GM23338 (cell line): Measurements from ENCODE around the gene SORCS2. TPM values are rescaled to one million over a fixed set of nuclear protein-coding genes. Genes with fewer than 3 reads are reported as not detected.

Experiments
- ATAC-seq: fragments of 200-7000 bp; cut with Tn5 transposase; 3 replicates; pipeline ENCODE4 v1.9.1; 2020
- DNase-seq: peaks from one replicate; pipeline ENCODE4 v3.0.0-alpha.2; 2015; ENCODE audit warnings: low spot score
- H2AFZ ChIP-seq: fragments of 200-600 bp; sonication (generic); 2 replicates; pipeline ENCODE4 v1.8.0; 2016; ENCODE audit warnings: antibody characterized with exemption, mild to moderate bottlenecking, moderate library complexity
- H3F3A ChIP-seq: fragments of 200-600 bp; sonication (generic); replicated peaks from 2 replicates; pipeline ENCODE4 v1.8.0; 2017; ENCODE audit warnings: antibody characterized with exemption, mixed run types, low read depth
- H3K27ac ChIP-seq: fragments of 200-600 bp; sonication (generic); 2 replicates; pipeline ENCODE4 v1.6.1; 2016; ENCODE audit warnings: low read depth
- H3K27me3 ChIP-seq: fragments of 200-600 bp; sonication (generic); 2 replicates; pipeline ENCODE4 v1.8.0; 2016; ENCODE audit warnings: mild to moderate bottlenecking, mixed run types, moderate library complexity; ENCODE audit not compliant: insufficient read depth
- H3K36me3 ChIP-seq: fragments of 200-600 bp; sonication (generic); 2 replicates; pipeline ENCODE4 v1.8.0; 2016; ENCODE audit warnings: mild to moderate bottlenecking; ENCODE audit not compliant: insufficient read depth
- H3K4me1 ChIP-seq: fragments of 200-600 bp; sonication (generic); 2 replicates; pipeline ENCODE4 v1.8.0; 2016; ENCODE audit warnings: mild to moderate bottlenecking, moderate library complexity; ENCODE audit not compliant: insufficient read depth
- H3K4me2 ChIP-seq: fragments of 200-600 bp; sonication (generic); 2 replicates; pipeline ENCODE4 v1.7.1; 2017; ENCODE audit warnings: mixed run types
- H3K4me3 ChIP-seq: fragments of 200-600 bp; sonication (generic); 2 replicates; pipeline ENCODE4 v1.6.1; 2016; ENCODE audit warnings: mixed run types
- H3K79me2 ChIP-seq: fragments of 200-600 bp; sonication (generic); replicated peaks from 2 replicates; pipeline ENCODE4 v1.8.0; 2017; ENCODE audit warnings: mild to moderate bottlenecking; ENCODE audit not compliant: insufficient read depth
- H3K9me2 ChIP-seq: fragments of 200-600 bp; sonication (generic); 2 replicates; pipeline ENCODE4 v1.8.0; 2017; ENCODE audit not compliant: insufficient read depth
- H4K20me1 ChIP-seq: fragments of 200-600 bp; sonication (generic); replicated peaks from 2 replicates; pipeline ENCODE4 v1.8.0; 2017; ENCODE audit warnings: mild to moderate bottlenecking; ENCODE audit not compliant: insufficient read depth
- H3K27ac Mint-ChIP-seq: 2 replicates; pipeline ENCODE4 v1.8.0; 2020; ENCODE audit warnings: inconsistent platforms, mild to moderate bottlenecking, moderate library complexity, mixed read lengths
- H3K27me3 Mint-ChIP-seq: 3 replicates; pipeline ENCODE4 v1.8.0; 2022; ENCODE audit warnings: low read depth, mild to moderate bottlenecking, moderate library complexity, mixed read lengths, inconsistent platforms; ENCODE audit not compliant: insufficient read depth, poor library complexity
- H3K36me3 Mint-ChIP-seq: 3 replicates; pipeline ENCODE4 v1.8.0; 2021; ENCODE audit warnings: low read depth, mild to moderate bottlenecking, inconsistent platforms, moderate library complexity, mixed read lengths
- H3K4me1 Mint-ChIP-seq: 3 replicates; pipeline ENCODE4 v1.8.0; 2020; ENCODE audit warnings: mild to moderate bottlenecking, inconsistent platforms, mixed read lengths
- H3K4me3 Mint-ChIP-seq: 3 replicates; pipeline ENCODE4 v1.8.0; 2021; ENCODE audit warnings: moderate library complexity, mild to moderate bottlenecking, inconsistent platforms, mixed read lengths
- H3K9me3 Mint-ChIP-seq: 3 replicates; pipeline ENCODE4 v1.8.0; 2020; ENCODE audit warnings: moderate library complexity, mild to moderate bottlenecking, inconsistent platforms, mixed read lengths
- CREB1 ChIP-seq: fragments of 250-450 bp; sonication (Bioruptor Pico); IDR thresholded peaks from 2 replicates; pipeline ENCODE4 v1.5.0; 2020; ENCODE audit warnings: low read depth, mild to moderate bottlenecking, moderate library complexity
- EZH2 ChIP-seq: fragments of 200-600 bp; sonication (generic); IDR thresholded peaks from one replicate; pipeline ENCODE4 v1.8.0; 2017; ENCODE audit warnings: antibody characterized with exemption, mild to moderate bottlenecking, low read depth; ENCODE audit not compliant: unreplicated experiment
- EZH2phosphoT487 ChIP-seq: fragments of 200-600 bp; sonication (generic); IDR thresholded peaks from one replicate; pipeline ENCODE4 v1.8.1; 2018; ENCODE audit warnings: antibody characterized with exemption; ENCODE audit not compliant: unreplicated experiment
- JUNB ChIP-seq: IDR thresholded peaks from one replicate; pipeline ENCODE4 v1.6.1; 2016; ENCODE audit warnings: antibody characterized with exemption; ENCODE audit not compliant: unreplicated experiment
- NANOG ChIP-seq: IDR thresholded peaks from 2 replicates; pipeline ENCODE4 v1.6.1; 2016; ENCODE audit warnings: antibody characterized with exemption, borderline replicate concordance
- POLR2AphosphoS5 ChIP-seq: IDR thresholded peaks from 2 replicates; pipeline ENCODE4 v1.6.1; 2016; ENCODE audit warnings: antibody characterized with exemption, low read depth
- STAT1 ChIP-seq: IDR thresholded peaks from one replicate; pipeline ENCODE4 v1.6.1; 2016; ENCODE audit warnings: antibody characterized with exemption; ENCODE audit not compliant: unreplicated experiment
- ZNF114 ChIP-seq: fragments of 250-450 bp; sonication (Bioruptor Pico); IDR thresholded peaks from 2 replicates; pipeline ENCODE4 v1.5.0; 2020; ENCODE audit warnings: mild to moderate bottlenecking, moderate library complexity
- polyA plus RNA-seq: library from polyadenylated mRNA; unstranded; fragments of >200 nt; fragmentation: Nextera tagmentation; extraction: Ambion mirVana; gene quantifications from 2 replicates; pipeline ENCODE4 v1.2.1, GENCODE V29; 2016
- total RNA-seq: library from RNA; depleted of rRNA; stranded (reverse); fragments of >200 nt; shearing (Covaris generic); gene quantifications from 2 replicates; pipeline ENCODE4 v1.2.3, GENCODE V29; 2014
- TF ChIP-seq, protein P1 (sequence below): fragments of 250-450 bp; sonication (Bioruptor Pico); IDR thresholded peaks from 2 replicates; pipeline ENCODE4 v1.5.0; 2020; ENCODE audit warnings: mild to moderate bottlenecking, moderate library complexity
- TF ChIP-seq, protein P2 (sequence below): IDR thresholded peaks from one replicate; pipeline ENCODE4 v1.6.1; 2018; ENCODE audit warnings: antibody characterized with exemption; ENCODE audit not compliant: unreplicated experiment

Gene SORCS2
- total and polyA plus RNA-seq, 2 experiments from 2014 or later = 0.47 to 2.4 TPM

DNA sequence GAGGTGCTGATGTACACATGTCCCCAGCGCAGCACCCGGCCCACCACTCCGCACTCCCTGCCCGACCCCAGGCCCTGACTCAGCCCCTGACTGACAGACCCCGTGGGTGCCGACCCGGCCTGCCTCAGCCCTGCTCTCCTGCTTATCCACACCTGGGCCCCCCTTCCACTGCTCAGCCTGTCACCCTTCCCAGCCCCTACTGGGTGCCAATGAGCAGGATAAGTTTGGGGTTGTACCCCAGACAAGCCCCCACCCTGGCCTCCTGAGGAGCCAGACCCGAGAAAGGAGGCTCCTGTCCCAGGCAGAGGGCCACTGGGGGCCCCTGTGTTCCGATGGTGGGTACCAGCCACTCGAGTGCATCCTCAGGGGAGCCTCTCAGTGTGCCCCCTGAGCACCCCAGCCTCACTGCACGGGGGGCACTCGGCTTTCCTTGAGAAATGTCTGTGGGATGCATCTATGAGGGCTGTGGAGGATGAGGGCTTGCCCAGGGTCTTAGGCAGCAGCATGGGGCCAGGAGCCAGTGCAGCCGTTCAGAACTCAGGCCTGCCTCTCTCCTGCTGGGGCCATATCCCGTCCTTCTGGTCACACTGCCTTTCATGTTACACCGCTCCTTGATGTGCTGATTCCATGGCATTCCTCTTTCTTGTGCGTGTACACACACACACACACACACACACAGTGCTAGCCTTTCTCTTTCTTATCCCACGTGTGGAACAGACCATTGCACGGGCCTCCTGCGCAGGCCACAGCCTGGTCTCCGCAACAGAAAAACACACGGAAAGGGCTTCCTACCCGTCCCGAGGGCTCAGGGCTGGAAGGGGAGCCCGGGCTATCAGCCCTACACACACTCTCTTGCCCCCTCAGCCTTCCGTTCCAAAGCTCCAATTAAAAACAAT lies 462.5 kb downstream of the SORCS2 start (continued):
- TF ChIP-seq, protein P1, sequence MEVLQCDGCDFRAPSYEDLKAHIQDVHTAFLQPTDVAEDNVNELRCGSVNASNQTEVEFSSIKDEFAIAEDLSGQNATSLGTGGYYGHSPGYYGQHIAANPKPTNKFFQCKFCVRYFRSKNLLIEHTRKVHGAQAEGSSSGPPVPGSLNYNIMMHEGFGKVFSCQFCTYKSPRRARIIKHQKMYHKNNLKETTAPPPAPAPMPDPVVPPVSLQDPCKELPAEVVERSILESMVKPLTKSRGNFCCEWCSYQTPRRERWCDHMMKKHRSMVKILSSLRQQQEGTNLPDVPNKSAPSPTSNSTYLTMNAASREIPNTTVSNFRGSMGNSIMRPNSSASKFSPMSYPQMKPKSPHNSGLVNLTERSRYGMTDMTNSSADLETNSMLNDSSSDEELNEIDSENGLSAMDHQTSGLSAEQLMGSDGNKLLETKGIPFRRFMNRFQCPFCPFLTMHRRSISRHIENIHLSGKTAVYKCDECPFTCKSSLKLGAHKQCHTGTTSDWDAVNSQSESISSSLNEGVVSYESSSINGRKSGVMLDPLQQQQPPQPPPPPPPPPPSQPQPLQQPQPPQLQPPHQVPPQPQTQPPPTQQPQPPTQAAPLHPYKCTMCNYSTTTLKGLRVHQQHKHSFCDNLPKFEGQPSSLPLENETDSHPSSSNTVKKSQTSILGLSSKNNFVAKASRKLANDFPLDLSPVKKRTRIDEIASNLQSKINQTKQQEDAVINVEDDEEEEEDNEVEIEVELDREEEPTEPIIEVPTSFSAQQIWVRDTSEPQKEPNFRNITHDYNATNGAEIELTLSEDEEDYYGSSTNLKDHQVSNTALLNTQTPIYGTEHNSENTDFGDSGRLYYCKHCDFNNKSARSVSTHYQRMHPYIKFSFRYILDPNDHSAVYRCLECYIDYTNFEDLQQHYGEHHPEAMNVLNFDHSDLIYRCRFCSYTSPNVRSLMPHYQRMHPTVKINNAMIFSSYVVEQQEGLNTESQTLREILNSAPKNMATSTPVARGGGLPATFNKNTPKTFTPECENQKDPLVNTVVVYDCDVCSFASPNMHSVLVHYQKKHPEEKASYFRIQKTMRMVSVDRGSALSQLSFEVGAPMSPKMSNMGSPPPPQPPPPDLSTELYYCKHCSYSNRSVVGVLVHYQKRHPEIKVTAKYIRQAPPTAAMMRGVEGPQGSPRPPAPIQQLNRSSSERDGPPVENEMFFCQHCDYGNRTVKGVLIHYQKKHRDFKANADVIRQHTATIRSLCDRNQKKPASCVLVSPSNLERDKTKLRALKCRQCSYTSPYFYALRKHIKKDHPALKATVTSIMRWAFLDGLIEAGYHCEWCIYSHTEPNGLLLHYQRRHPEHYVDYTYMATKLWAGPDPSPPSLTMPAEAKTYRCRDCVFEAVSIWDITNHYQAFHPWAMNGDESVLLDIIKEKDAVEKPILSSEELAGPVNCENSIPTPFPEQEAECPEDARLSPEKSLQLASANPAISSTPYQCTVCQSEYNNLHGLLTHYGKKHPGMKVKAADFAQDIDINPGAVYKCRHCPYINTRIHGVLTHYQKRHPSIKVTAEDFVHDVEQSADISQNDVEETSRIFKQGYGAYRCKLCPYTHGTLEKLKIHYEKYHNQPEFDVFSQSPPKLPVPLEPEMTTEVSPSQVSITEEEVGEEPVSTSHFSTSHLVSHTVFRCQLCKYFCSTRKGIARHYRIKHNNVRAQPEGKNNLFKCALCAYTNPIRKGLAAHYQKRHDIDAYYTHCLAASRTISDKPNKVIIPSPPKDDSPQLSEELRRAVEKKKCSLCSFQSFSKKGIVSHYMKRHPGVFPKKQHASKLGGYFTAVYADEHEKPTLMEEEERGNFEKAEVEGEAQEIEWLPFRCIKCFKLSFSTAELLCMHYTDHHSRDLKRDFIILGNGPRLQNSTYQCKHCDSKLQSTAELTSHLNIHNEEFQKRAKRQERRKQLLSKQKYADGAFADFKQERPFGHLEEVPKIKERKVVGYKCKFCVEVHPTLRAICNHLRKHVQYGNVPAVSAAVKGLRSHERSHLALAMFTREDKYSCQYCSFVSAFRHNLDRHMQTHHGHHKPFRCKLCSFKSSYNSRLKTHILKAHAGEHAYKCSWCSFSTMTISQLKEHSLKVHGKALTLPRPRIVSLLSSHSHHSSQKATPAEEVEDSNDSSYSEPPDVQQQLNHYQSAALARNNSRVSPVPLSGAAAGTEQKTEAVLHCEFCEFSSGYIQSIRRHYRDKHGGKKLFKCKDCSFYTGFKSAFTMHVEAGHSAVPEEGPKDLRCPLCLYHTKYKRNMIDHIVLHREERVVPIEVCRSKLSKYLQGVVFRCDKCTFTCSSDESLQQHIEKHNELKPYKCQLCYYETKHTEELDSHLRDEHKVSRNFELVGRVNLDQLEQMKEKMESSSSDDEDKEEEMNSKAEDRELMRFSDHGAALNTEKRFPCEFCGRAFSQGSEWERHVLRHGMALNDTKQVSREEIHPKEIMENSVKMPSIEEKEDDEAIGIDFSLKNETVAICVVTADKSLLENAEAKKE (CRISPR knock-in tag) = no peak
- TF ChIP-seq POLR2AphosphoS5 (no peak), CREB1 (no peak), ZNF114 (CRISPR knock-in tag) (no peak), JUNB (no peak), EZH2phosphoT487 (no peak)

DNA sequence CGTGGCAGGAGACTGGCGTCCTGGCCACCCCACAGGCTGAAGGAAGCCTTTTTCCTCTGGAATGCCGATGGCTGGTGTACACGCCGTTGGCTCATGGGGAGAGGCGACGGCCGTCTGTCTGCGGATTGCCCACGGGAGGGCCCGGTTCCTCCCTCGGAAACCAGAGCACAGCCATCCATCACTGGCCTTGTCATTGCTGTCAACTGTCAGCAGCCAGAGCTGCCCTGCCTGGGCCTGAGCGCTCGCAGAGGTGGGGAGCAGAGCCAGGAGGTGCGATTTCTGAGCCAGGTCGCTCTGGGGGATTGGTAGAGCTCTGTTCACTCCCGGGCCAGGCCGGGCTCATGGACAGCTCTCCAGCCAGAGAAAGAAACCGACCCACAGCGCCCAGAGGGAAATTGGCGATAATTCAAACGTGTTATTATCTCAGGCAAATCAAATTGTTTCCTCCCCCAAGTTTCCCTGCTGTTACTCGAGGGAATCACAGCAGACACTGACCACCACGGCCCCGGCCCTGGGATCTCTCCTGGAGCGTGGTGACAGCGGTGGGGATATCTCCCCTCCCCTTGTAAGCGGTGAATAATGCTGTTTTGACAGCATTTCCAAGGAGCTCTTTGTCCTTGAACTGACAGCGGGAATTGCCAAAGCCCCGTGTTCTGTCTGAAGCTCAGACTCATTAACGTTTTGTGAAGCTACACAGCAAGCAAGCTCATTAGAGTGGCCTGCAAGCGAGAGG lies 463.3 kb downstream of the SORCS2 start:
- ATAC-seq = no peak
- peaks cover 1% of the 10 kb centered on the region for H3K27me3 Mint-ChIP-seq
- no peaks in the 10 kb centered on the region for H3K36me3 Mint-ChIP-seq
- H3K9me2 ChIP-seq = no peaks in the 10 kb centered on the region
- H3K36me3 ChIP-seq = no peaks in the 10 kb centered on the region
- no peak overlapping the region for H3K4me3 ChIP-seq
- H3K4me1 Mint-ChIP-seq = peaks cover 34% of the 10 kb centered on the region
- no peak overlapping the region for H3K4me3 Mint-ChIP-seq
- no peaks in the 10 kb centered on the region for H3F3A ChIP-seq
- no peak overlapping the region for H3K27ac ChIP-seq
- H2AFZ ChIP-seq = no peak overlapping the region
- H3K4me1 ChIP-seq = peaks cover 4% of the 10 kb centered on the region
- H3K27ac Mint-ChIP-seq = no peak overlapping the region
- no peaks in the 10 kb centered on the region for H3K79me2 ChIP-seq
- H3K9me3 Mint-ChIP-seq = no peaks in the 10 kb centered on the region
- DNase-seq = no peak
- no peak overlapping the region for H3K4me2 ChIP-seq
- no peaks in the 10 kb centered on the region for H4K20me1 ChIP-seq
- no peaks in the 10 kb centered on the region for H3K27me3 ChIP-seq
- TF ChIP-seq EZH2 (no peak), CREB1 (no peak), STAT1 (no peak), EZH2phosphoT487 (no peak), ZNF114 (CRISPR knock-in tag) (no peak), POLR2AphosphoS5 (no peak), NANOG (no peak)
- TF ChIP-seq, protein P2, sequence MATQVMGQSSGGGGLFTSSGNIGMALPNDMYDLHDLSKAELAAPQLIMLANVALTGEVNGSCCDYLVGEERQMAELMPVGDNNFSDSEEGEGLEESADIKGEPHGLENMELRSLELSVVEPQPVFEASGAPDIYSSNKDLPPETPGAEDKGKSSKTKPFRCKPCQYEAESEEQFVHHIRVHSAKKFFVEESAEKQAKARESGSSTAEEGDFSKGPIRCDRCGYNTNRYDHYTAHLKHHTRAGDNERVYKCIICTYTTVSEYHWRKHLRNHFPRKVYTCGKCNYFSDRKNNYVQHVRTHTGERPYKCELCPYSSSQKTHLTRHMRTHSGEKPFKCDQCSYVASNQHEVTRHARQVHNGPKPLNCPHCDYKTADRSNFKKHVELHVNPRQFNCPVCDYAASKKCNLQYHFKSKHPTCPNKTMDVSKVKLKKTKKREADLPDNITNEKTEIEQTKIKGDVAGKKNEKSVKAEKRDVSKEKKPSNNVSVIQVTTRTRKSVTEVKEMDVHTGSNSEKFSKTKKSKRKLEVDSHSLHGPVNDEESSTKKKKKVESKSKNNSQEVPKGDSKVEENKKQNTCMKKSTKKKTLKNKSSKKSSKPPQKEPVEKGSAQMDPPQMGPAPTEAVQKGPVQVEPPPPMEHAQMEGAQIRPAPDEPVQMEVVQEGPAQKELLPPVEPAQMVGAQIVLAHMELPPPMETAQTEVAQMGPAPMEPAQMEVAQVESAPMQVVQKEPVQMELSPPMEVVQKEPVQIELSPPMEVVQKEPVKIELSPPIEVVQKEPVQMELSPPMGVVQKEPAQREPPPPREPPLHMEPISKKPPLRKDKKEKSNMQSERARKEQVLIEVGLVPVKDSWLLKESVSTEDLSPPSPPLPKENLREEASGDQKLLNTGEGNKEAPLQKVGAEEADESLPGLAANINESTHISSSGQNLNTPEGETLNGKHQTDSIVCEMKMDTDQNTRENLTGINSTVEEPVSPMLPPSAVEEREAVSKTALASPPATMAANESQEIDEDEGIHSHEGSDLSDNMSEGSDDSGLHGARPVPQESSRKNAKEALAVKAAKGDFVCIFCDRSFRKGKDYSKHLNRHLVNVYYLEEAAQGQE = no peak
